WTC11 (cell line): ENCODE measurements around the gene GYS1. TPM values are rescaled to one million over a fixed set of nuclear protein-coding genes. Genes with fewer than 3 reads are reported as not detected.

Experiments used
- ATAC-seq: fragments of 200-7000 bp; cut with Tn5 transposase; 2 replicates; pipeline ENCODE4 v1.10.0; 2021; ENCODE audit warnings: mild to moderate bottlenecking, moderate library complexity
- CTCF ChIA-PET: fragments of 300-600 bp; sonication (Branson Sonifier 250); formaldehyde crosslinking; loops from one replicate; lab custom pipeline; 2021; ENCODE audit warnings: antibody characterized with exemption; lab: Charles Lee
- POLR2A ChIA-PET: fragments of 350-600 bp; sonication (Branson Sonifier 250); formaldehyde crosslinking; loops from one replicate; lab custom pipeline; 2021; ENCODE audit warnings: antibody characterized with exemption; lab: Charles Lee
- DNase-seq: peaks from one replicate; pipeline ENCODE4 v3.0.0; 2021; ENCODE audit warnings: low spot score
- H3K27ac Mint-ChIP-seq: 2 replicates; pipeline ENCODE4 v1.8.0; 2021; ENCODE audit warnings: mixed read lengths
- H3K27me3 Mint-ChIP-seq: 2 replicates; pipeline ENCODE4 v1.8.0; 2021; ENCODE audit warnings: low read depth, mild to moderate bottlenecking, moderate library complexity, mixed read lengths
- H3K36me3 Mint-ChIP-seq: 2 replicates; pipeline ENCODE4 v1.8.0; 2021; ENCODE audit warnings: mixed read lengths
- H3K4me1 Mint-ChIP-seq: 2 replicates; pipeline ENCODE4 v1.8.0; 2022; ENCODE audit warnings: mixed read lengths
- H3K4me3 Mint-ChIP-seq: 2 replicates; pipeline ENCODE4 v1.8.0; 2021; ENCODE audit warnings: mild to moderate bottlenecking, moderate library complexity, mixed read lengths
- H3K9me3 Mint-ChIP-seq: 2 replicates; pipeline ENCODE4 v1.8.0; 2021; ENCODE audit warnings: mixed read lengths
- ATF1 ChIP-seq: sonication (generic); formaldehyde crosslinking; IDR thresholded peaks from 2 replicates; pipeline ENCODE4 v1.8.1; 2023; ENCODE audit warnings: mild to moderate bottlenecking, moderate library complexity, missing genetic modification reagents
- EMX1 ChIP-seq: fragments of 250-450 bp; sonication (Bioruptor Pico); IDR thresholded peaks from 2 replicates; pipeline ENCODE4 v1.8.0; 2021; ENCODE audit warnings: mild to moderate bottlenecking
- FOXJ3 ChIP-seq: sonication (generic); formaldehyde crosslinking; IDR thresholded peaks from 2 replicates; pipeline ENCODE4 v1.9.0; 2021; ENCODE audit warnings: missing genetic modification reagents, mild to moderate bottlenecking, borderline replicate concordance
- FOXP1 ChIP-seq: sonication (generic); formaldehyde crosslinking; IDR thresholded peaks from 2 replicates; pipeline ENCODE4 v1.8.0; 2022; ENCODE audit warnings: missing genetic modification reagents, mild to moderate bottlenecking, moderate library complexity, borderline replicate concordance
- GABPB1 ChIP-seq: sonication (generic); formaldehyde crosslinking; IDR thresholded peaks from 2 replicates; pipeline ENCODE4 v1.8.1; 2023; ENCODE audit warnings: mild to moderate bottlenecking, missing genetic modification reagents
- JAZF1 ChIP-seq: fragments of 250-450 bp; sonication (Bioruptor Pico); IDR thresholded peaks from 2 replicates; pipeline ENCODE4 v1.9.0; 2021; ENCODE audit warnings: moderate library complexity, mild to moderate bottlenecking, inconsistent platforms
- MXD4 ChIP-seq: fragments of 250-450 bp; sonication (Bioruptor Pico); IDR thresholded peaks from 2 replicates; pipeline ENCODE4 v1.8.0; 2021; ENCODE audit warnings: mild to moderate bottlenecking, moderate library complexity, borderline replicate concordance
- NFE2L1 ChIP-seq: sonication (generic); formaldehyde crosslinking; IDR thresholded peaks from 2 replicates; pipeline ENCODE4 v1.8.1; 2023; ENCODE audit warnings: missing genetic modification reagents
- NFYB ChIP-seq: sonication (generic); formaldehyde crosslinking; conservative IDR thresholded peaks from 2 replicates; pipeline ENCODE4 v1.8.0; 2022; ENCODE audit warnings: low read depth, missing genetic modification reagents
- RELA ChIP-seq: sonication (generic); formaldehyde crosslinking; IDR thresholded peaks from 2 replicates; pipeline ENCODE4 v1.8.1; 2022; ENCODE audit warnings: missing genetic modification reagents, mild to moderate bottlenecking, borderline replicate concordance
- TEAD1 ChIP-seq: sonication (generic); formaldehyde crosslinking; IDR thresholded peaks from 2 replicates; pipeline ENCODE4 v1.8.0; 2022; ENCODE audit warnings: mild to moderate bottlenecking, missing genetic modification reagents
- TP53 ChIP-seq: sonication (generic); formaldehyde crosslinking; IDR thresholded peaks from 2 replicates; pipeline ENCODE4 v1.8.1; 2023; ENCODE audit warnings: mild to moderate bottlenecking, missing genetic modification reagents
- ZBTB21 ChIP-seq: sonication (generic); formaldehyde crosslinking; IDR thresholded peaks from 2 replicates; pipeline ENCODE4 v1.8.1; 2023; ENCODE audit warnings: mild to moderate bottlenecking, missing genetic modification reagents, borderline replicate concordance
- ZNF138 ChIP-seq: sonication (generic); formaldehyde crosslinking; conservative IDR thresholded peaks from 2 replicates; pipeline ENCODE4 v1.8.1; 2022; ENCODE audit warnings: mild to moderate bottlenecking, moderate library complexity, missing genetic modification reagents
- total RNA-seq: library from RNA; stranded (reverse); gene quantifications from 3 replicates; pipeline ENCODE4 v1.2.3, GENCODE V29; 2021
- TF ChIP-seq, protein P1 (sequence below): sonication (generic); formaldehyde crosslinking; IDR thresholded peaks from 2 replicates; pipeline ENCODE4 v1.8.1; 2022; ENCODE audit warnings: low read depth, mild to moderate bottlenecking, moderate library complexity, missing genetic modification reagents, borderline replicate concordance
- TF ChIP-seq, protein P2 (sequence below): sonication (generic); formaldehyde crosslinking; IDR thresholded peaks from 2 replicates; pipeline ENCODE4 v1.8.0; 2022; ENCODE audit warnings: mild to moderate bottlenecking, missing genetic modification reagents
- TF ChIP-seq, protein P3 (sequence below): sonication (generic); formaldehyde crosslinking; IDR thresholded peaks from 2 replicates; pipeline ENCODE4 v1.8.1; 2023; ENCODE audit warnings: mild to moderate bottlenecking, missing genetic modification reagents, moderate library complexity
- TF ChIP-seq, protein P4 (sequence below): sonication (generic); formaldehyde crosslinking; IDR thresholded peaks from 2 replicates; pipeline ENCODE4 v1.8.1; 2023; ENCODE audit warnings: mild to moderate bottlenecking, missing genetic modification reagents
- TF ChIP-seq, protein P5 (sequence below): fragments of 250-450 bp; sonication (Bioruptor Pico); IDR thresholded peaks from 2 replicates; pipeline ENCODE4 v1.9.0; 2021; ENCODE audit warnings: mild to moderate bottlenecking, borderline replicate concordance
- TF ChIP-seq, protein P6 (sequence below): sonication (generic); formaldehyde crosslinking; IDR thresholded peaks from 2 replicates; pipeline ENCODE4 v1.8.0; 2022; ENCODE audit warnings: mild to moderate bottlenecking, missing genetic modification reagents
- TF ChIP-seq, protein P7 (sequence below): fragments of 250-450 bp; sonication (Bioruptor Pico); conservative IDR thresholded peaks from 2 replicates; pipeline ENCODE4 v1.9.0; 2021; ENCODE audit warnings: mild to moderate bottlenecking

GYS1 gene
- total RNA-seq, 1 experiment from 2014 or later = 52.0 TPM

DNA sequence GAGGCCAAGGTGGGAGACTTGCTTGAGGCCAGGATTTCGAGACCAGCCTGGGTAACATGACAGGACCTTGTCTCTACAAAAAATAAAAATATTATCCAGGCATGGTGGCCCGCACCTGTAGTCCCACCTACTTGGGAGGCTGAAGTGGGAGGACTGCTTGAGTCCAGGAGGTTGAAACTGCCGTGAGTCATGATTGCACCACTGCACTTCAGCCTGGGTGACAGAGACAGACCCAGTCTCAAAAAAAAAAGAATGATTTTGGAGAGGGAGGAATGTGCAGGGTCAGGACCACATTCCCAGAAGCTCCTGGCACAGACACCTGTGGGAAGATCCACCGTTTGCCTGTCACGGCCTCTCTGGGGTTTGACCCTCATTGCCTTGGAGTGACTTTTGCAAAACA, 47.7 kb downstream of the GYS1 start (continued):
- TF ChIP-seq, protein P1, sequence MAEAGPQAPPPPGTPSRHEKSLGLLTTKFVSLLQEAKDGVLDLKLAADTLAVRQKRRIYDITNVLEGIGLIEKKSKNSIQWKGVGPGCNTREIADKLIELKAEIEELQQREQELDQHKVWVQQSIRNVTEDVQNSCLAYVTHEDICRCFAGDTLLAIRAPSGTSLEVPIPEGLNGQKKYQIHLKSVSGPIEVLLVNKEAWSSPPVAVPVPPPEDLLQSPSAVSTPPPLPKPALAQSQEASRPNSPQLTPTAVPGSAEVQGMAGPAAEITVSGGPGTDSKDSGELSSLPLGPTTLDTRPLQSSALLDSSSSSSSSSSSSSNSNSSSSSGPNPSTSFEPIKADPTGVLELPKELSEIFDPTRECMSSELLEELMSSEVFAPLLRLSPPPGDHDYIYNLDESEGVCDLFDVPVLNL = no peak
- no peak for TF ChIP-seq MXD4 (CRISPR knock-in tag)
- no peak for TF ChIP-seq EMX1 (CRISPR knock-in tag)
- no peak for TF ChIP-seq NFE2L1 (CRISPR knock-in tag)
- no peak for TF ChIP-seq ZBTB21 (CRISPR knock-in tag)
- TF ChIP-seq RELA (CRISPR knock-in tag) = no peak
- TF ChIP-seq, protein P2, sequence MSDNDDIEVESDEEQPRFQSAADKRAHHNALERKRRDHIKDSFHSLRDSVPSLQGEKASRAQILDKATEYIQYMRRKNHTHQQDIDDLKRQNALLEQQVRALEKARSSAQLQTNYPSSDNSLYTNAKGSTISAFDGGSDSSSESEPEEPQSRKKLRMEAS (CRISPR knock-in tag) = no peak
- TF ChIP-seq ZNF138 (CRISPR knock-in tag) = no peak
- no peak for TF ChIP-seq TP53
- TF ChIP-seq, protein P3, sequence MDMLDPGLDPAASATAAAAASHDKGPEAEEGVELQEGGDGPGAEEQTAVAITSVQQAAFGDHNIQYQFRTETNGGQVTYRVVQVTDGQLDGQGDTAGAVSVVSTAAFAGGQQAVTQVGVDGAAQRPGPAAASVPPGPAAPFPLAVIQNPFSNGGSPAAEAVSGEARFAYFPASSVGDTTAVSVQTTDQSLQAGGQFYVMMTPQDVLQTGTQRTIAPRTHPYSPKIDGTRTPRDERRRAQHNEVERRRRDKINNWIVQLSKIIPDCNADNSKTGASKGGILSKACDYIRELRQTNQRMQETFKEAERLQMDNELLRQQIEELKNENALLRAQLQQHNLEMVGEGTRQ (CRISPR knock-in tag) = no peak
- TF ChIP-seq, protein P4, sequence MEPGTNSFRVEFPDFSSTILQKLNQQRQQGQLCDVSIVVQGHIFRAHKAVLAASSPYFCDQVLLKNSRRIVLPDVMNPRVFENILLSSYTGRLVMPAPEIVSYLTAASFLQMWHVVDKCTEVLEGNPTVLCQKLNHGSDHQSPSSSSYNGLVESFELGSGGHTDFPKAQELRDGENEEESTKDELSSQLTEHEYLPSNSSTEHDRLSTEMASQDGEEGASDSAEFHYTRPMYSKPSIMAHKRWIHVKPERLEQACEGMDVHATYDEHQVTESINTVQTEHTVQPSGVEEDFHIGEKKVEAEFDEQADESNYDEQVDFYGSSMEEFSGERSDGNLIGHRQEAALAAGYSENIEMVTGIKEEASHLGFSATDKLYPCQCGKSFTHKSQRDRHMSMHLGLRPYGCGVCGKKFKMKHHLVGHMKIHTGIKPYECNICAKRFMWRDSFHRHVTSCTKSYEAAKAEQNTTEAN = no peak

DNA sequence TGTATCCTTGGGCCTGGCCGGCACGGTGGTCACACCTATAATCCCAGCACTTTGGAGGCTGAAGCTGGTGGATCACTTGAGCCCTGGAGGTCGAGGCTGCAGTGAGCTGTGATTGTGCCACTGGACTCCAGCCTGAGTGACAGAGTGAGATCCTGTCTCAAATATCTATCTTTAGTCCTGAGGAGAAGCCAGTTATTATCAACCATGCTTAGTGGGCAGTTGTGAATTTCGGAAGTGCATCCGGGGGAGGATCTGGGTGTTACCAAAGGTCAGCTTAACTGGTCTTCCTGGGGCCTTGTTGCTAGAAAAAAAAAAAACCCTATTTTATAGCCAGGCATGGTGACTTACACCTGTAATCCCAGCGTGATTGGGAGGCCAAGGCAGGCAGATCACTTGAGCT, 50.0 kb downstream of the GYS1 start:
- ChIA-PET POLR2A (no interaction called here), CTCF (interaction anchor here (1.0 to 2.4 kb wide), 2 partner anchors 28 to 57 kb away, joined by 3 to 10 read pairs; no protein-coding TSS in a partner anchor)
- TF ChIP-seq, protein P5, sequence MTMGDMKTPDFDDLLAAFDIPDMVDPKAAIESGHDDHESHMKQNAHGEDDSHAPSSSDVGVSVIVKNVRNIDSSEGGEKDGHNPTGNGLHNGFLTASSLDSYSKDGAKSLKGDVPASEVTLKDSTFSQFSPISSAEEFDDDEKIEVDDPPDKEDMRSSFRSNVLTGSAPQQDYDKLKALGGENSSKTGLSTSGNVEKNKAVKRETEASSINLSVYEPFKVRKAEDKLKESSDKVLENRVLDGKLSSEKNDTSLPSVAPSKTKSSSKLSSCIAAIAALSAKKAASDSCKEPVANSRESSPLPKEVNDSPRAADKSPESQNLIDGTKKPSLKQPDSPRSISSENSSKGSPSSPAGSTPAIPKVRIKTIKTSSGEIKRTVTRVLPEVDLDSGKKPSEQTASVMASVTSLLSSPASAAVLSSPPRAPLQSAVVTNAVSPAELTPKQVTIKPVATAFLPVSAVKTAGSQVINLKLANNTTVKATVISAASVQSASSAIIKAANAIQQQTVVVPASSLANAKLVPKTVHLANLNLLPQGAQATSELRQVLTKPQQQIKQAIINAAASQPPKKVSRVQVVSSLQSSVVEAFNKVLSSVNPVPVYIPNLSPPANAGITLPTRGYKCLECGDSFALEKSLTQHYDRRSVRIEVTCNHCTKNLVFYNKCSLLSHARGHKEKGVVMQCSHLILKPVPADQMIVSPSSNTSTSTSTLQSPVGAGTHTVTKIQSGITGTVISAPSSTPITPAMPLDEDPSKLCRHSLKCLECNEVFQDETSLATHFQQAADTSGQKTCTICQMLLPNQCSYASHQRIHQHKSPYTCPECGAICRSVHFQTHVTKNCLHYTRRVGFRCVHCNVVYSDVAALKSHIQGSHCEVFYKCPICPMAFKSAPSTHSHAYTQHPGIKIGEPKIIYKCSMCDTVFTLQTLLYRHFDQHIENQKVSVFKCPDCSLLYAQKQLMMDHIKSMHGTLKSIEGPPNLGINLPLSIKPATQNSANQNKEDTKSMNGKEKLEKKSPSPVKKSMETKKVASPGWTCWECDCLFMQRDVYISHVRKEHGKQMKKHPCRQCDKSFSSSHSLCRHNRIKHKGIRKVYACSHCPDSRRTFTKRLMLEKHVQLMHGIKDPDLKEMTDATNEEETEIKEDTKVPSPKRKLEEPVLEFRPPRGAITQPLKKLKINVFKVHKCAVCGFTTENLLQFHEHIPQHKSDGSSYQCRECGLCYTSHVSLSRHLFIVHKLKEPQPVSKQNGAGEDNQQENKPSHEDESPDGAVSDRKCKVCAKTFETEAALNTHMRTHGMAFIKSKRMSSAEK (CRISPR knock-in tag) = no peak
- TF ChIP-seq RELA (CRISPR knock-in tag) (no peak), JAZF1 (no peak), NFYB (CRISPR knock-in tag) (no peak), TEAD1 (CRISPR knock-in tag) (no peak), GABPB1 (no peak), TP53 (no peak), FOXJ3 (no peak), FOXP1 (CRISPR knock-in tag) (no peak), ATF1 (no peak), MXD4 (CRISPR knock-in tag) (no peak)
- TF ChIP-seq, protein P6, sequence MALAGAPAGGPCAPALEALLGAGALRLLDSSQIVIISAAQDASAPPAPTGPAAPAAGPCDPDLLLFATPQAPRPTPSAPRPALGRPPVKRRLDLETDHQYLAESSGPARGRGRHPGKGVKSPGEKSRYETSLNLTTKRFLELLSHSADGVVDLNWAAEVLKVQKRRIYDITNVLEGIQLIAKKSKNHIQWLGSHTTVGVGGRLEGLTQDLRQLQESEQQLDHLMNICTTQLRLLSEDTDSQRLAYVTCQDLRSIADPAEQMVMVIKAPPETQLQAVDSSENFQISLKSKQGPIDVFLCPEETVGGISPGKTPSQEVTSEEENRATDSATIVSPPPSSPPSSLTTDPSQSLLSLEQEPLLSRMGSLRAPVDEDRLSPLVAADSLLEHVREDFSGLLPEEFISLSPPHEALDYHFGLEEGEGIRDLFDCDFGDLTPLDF (CRISPR knock-in tag) = no peak
- TF ChIP-seq, protein P2 (CRISPR knock-in tag) = no peak
- TF ChIP-seq, protein P3 (CRISPR knock-in tag) = no peak
- TF ChIP-seq, protein P7, sequence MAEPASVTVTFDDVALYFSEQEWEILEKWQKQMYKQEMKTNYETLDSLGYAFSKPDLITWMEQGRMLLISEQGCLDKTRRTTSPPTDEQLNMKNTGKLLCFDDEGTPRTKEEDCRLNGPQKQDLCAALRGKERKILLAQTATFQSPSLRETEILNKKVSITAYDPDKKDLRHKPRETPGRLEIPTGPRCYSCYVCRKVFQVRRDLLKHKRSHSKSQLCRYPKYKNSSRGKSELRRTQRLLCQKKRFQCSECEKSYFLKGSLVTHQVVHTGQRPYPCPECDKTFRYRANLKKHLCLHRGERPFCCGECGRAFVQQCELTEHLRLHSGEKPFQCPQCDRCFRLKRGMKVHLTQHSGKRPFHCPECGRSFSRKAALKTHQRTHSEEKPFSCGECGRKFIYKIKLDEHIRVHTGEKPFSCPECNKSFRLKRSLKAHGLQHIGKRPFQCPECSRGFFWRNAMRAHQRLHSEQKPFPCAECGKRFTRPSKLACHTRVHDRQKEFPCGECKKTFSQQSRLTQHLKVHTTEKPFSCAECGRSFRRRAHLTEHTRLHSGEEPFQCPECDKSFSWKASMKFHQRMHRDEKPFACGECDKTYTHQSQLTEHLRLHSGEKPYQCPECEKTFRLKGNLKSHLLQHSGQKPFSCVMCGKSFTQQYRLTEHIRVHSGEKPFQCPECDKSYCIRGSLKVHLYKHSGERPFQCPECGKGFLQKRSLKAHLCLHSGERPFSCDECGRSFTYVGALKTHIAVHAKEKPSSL (CRISPR knock-in tag) = no peak

More for the DNA sequence above, 50.0 kb downstream of the GYS1 start:
- no peak for ATAC-seq
- no peak overlapping the region for H3K4me3 Mint-ChIP-seq
- H3K9me3 Mint-ChIP-seq = peaks cover 6% of the 10 kb centered on the region
- no peak for DNase-seq
- H3K36me3 Mint-ChIP-seq = peaks cover 13% of the 10 kb centered on the region
- no peaks in the 10 kb centered on the region for H3K4me1 Mint-ChIP-seq
- H3K27ac Mint-ChIP-seq = no peak overlapping the region
- H3K27me3 Mint-ChIP-seq = peaks cover 6% of the 10 kb centered on the region
